Dendritic cell treated with granulocyte-macrophage colony-stimulating factor and Interleukin-4, amounts not matched to agents 40 ng/mL and 50 ng/mL, for 4 days (primary cell): ENCODE results near the gene GALNT17.

Experiments used
- H3K27ac Mint-ChIP-seq: one replicate; pipeline ENCODE4 v1.8.0; 2022; ENCODE audit warnings: mild to moderate bottlenecking, mixed read lengths
- H3K27me3 Mint-ChIP-seq: one replicate; pipeline ENCODE4 v1.8.0; 2022; ENCODE audit warnings: mild to moderate bottlenecking, mixed read lengths
- H3K36me3 Mint-ChIP-seq: one replicate; pipeline ENCODE4 v1.8.0; 2022; ENCODE audit warnings: low read depth, mixed read lengths
- H3K4me1 Mint-ChIP-seq: one replicate; pipeline ENCODE4 v1.8.0; 2022; ENCODE audit warnings: low read depth, mixed read lengths
- H3K4me3 Mint-ChIP-seq: one replicate; pipeline ENCODE4 v1.8.0; 2022; ENCODE audit warnings: mild to moderate bottlenecking, moderate library complexity, mixed read lengths
- H3K9me3 Mint-ChIP-seq: one replicate; pipeline ENCODE4 v1.8.0; 2022; ENCODE audit warnings: mixed read lengths
- intact Hi-C: fragments of 100-400 bp; cut with micrococcal nuclease; formaldehyde crosslinking; loops from one replicate; pipeline ENCODE4 v1.15.0; 2022

The GALNT17 gene

GRCh38 chr7:71363223-71363622 lies 231.3 kb downstream of the GALNT17 start:
- intact Hi-C loops = no loop called here
- Mint-ChIP-seq H3K36me3 (no peaks in the 10 kb centered on the region), H3K9me3 (peaks cover 54% of the 10 kb centered on the region), H3K27ac (no peak overlapping the region), H3K27me3 (no peaks in the 10 kb centered on the region), H3K4me1 (no peaks in the 10 kb centered on the region), H3K4me3 (no peak overlapping the region)

DNA sequence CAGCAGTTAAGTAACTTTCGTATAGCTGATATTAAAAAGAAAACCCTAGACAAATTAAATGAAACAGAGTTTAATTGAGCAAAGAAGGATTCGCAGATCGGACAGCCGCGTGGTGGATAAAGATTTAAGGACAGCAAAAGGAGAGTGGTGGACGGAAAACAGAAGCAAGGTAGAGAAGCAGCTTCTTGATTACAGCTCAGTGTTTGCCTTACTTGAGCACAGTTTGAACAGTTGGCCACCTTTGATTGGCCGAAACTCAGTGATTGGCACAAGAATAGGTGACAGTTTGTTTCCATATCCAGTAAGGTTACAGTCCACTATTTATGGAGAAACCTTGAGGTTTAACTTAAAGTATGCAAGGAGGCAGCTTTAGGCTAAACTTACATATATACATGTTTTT lies 231.7 kb downstream of the GALNT17 start:
- Mint-ChIP-seq H3K4me1 (no peaks in the 10 kb centered on the region), H3K9me3 (peaks cover 54% of the 10 kb centered on the region), H3K36me3 (no peaks in the 10 kb centered on the region), H3K4me3 (no peak overlapping the region), H3K27ac (no peak overlapping the region), H3K27me3 (no peaks in the 10 kb centered on the region)
- intact Hi-C loops = no loop called here

GRCh38 chr7:71364551-71364950 lies 232.6 kb downstream of the GALNT17 start:
- Mint-ChIP-seq H3K4me1 (no peaks in the 10 kb centered on the region), H3K4me3 (no peak overlapping the region), H3K27me3 (no peaks in the 10 kb centered on the region), H3K27ac (no peak overlapping the region), H3K36me3 (no peaks in the 10 kb centered on the region), H3K9me3 (peaks cover 54% of the 10 kb centered on the region)
- intact Hi-C loops = no loop called here

GRCh38 chr7:71372991-71373390 lies 241.0 kb downstream of the GALNT17 start:
- intact Hi-C loops = no loop called here
- no peaks in the 10 kb centered on the region for H3K27me3 Mint-ChIP-seq
- no peaks in the 10 kb centered on the region for H3K36me3 Mint-ChIP-seq
- H3K4me3 Mint-ChIP-seq = no peak overlapping the region
- no peaks in the 10 kb centered on the region for H3K4me1 Mint-ChIP-seq
- no peak overlapping the region for H3K27ac Mint-ChIP-seq
- H3K9me3 Mint-ChIP-seq = peaks cover 65% of the 10 kb centered on the region

- H3K36me3 Mint-ChIP-seq = no peaks in the 10 kb centered on the region
- H3K27me3 Mint-ChIP-seq = no peaks in the 10 kb centered on the region
- H3K9me3 Mint-ChIP-seq = peaks cover 81% of the 10 kb centered on the region
- no peak overlapping the region for H3K27ac Mint-ChIP-seq
- intact Hi-C loops = no loop called here
- H3K4me1 Mint-ChIP-seq = no peaks in the 10 kb centered on the region
- H3K4me3 Mint-ChIP-seq = no peak overlapping the region
Measured at GRCh38 chr7:71377062-71377461, 245.1 kb downstream of the GALNT17 start.

DNA sequence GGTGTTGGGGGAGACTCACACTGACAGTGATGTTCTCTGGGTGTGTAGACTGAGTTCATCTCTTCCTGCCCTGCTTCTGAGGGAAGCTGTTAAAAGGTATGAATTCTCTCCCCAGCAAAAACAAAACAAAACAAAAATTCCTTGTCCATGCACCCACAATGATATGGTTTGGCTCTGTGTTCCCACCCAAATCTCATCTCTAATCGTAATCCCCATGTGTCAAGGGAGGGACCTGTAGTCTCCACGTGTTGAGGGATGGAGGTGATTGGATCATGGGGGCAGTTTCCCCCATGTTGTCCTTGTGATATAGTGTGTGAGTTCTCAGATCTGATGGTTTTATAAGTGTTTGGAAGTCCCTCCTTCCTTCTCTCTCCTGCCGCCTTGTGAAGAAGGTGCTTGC lies 245.5 kb downstream of the GALNT17 start:
- intact Hi-C loops = no loop called here
- no peak overlapping the region for H3K4me3 Mint-ChIP-seq
- H3K9me3 Mint-ChIP-seq = peaks cover 85% of the 10 kb centered on the region
- H3K4me1 Mint-ChIP-seq = no peaks in the 10 kb centered on the region
- H3K27ac Mint-ChIP-seq = no peak overlapping the region
- no peaks in the 10 kb centered on the region for H3K27me3 Mint-ChIP-seq
- H3K36me3 Mint-ChIP-seq = no peaks in the 10 kb centered on the region

- no peaks in the 10 kb centered on the region for H3K27me3 Mint-ChIP-seq
- peaks cover 49% of the 10 kb centered on the region for H3K9me3 Mint-ChIP-seq
- H3K4me1 Mint-ChIP-seq = no peaks in the 10 kb centered on the region
- no peak overlapping the region for H3K27ac Mint-ChIP-seq
- H3K36me3 Mint-ChIP-seq = no peaks in the 10 kb centered on the region
- intact Hi-C loops = no loop called here
- H3K4me3 Mint-ChIP-seq = no peak overlapping the region
Measured at GRCh38 chr7:71384094-71384493, 252.2 kb downstream of the GALNT17 start.

- H3K36me3 Mint-ChIP-seq = no peaks in the 10 kb centered on the region
Measured at GRCh38 chr7:71385330-71385729, 253.4 kb downstream of the GALNT17 start.

DNA sequence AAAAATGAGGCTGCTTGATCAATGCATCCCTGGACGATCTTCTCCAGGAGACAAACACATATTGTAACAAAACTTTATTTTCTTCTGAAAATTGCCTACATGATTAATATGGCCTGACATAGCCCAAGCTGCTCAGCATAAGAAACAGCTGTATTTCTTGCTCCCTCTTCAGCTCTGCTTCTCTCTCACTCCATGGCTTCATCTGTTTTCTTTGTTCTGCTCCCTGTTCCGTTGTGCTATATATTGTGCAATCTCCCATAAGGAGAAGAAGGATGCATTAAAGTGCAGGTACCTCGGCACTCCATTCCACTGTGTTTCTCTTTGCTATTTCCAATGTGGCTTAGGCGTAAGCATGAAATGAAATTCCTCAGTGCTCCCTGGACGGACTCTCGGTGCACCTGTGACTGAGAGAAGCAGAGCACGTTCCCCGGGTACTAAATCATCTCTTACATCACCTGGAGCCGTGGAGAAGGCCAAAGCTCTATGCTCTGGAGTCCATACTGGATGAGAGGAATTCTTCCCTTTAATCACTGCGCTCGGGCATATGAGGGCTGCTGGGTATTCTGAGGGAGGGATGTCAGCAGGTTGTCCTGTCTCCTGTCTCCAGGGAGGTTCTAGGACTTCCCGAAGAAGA lies 254.3 kb downstream of the GALNT17 start:
- Mint-ChIP-seq H3K27ac (no peak overlapping the region), H3K4me1 (no peaks in the 10 kb centered on the region), H3K27me3 (no peaks in the 10 kb centered on the region), H3K4me3 (no peak overlapping the region), H3K9me3 (peaks cover 40% of the 10 kb centered on the region), H3K36me3 (no peaks in the 10 kb centered on the region)
- intact Hi-C loops = no loop called here

More at GRCh38 chr7:71385330-71385729, 253.4 kb downstream of the GALNT17 start:
- H3K9me3 Mint-ChIP-seq = peaks cover 40% of the 10 kb centered on the region
- H3K27ac Mint-ChIP-seq = no peak overlapping the region
- no peaks in the 10 kb centered on the region for H3K4me1 Mint-ChIP-seq
- no peak overlapping the region for H3K4me3 Mint-ChIP-seq
- intact Hi-C loops = no loop called here
- no peaks in the 10 kb centered on the region for H3K27me3 Mint-ChIP-seq

GRCh38 chr7:71388181-71388580 lies 256.2 kb downstream of the GALNT17 start:
- Mint-ChIP-seq H3K27ac (no peak overlapping the region), H3K36me3 (no peaks in the 10 kb centered on the region)

DNA sequence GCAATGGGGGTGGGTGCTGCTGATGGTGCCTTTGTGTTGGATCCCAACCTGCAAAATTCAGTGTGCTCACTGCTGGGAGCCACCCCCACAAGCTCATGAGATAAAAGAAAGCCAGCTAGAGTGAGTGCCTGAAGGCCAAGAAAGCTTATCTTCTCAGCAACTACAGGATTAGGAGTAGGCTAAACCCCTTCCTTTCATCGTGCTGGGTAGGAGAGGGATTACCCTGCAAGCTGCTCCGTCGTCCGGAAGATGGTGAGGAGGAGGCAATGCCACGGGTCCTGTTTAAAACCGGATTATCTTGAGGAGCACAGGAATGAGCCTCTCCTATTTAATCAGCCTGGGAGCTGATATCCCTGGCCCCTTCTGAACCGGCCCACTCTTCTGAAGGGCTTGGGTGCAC lies 258.0 kb downstream of the GALNT17 start:
- Mint-ChIP-seq H3K27ac (no peak overlapping the region), H3K4me1 (no peaks in the 10 kb centered on the region), H3K36me3 (no peaks in the 10 kb centered on the region), H3K9me3 (peaks cover 54% of the 10 kb centered on the region), H3K27me3 (no peaks in the 10 kb centered on the region), H3K4me3 (no peak overlapping the region)
- intact Hi-C loops = no loop called here

More at GRCh38 chr7:71388181-71388580, 256.2 kb downstream of the GALNT17 start:
- Mint-ChIP-seq H3K4me1 (no peaks in the 10 kb centered on the region), H3K9me3 (peaks cover 41% of the 10 kb centered on the region), H3K4me3 (no peak overlapping the region), H3K27me3 (no peaks in the 10 kb centered on the region)
- intact Hi-C loops = no loop called here

GRCh38 chr7:71393661-71394060 lies 261.7 kb downstream of the GALNT17 start:
- Mint-ChIP-seq H3K27me3 (no peaks in the 10 kb centered on the region), H3K27ac (no peak overlapping the region), H3K36me3 (no peaks in the 10 kb centered on the region), H3K4me1 (no peaks in the 10 kb centered on the region), H3K4me3 (no peak overlapping the region), H3K9me3 (peaks cover 56% of the 10 kb centered on the region)
- intact Hi-C loops = no loop called here

- Mint-ChIP-seq H3K27me3 (no peaks in the 10 kb centered on the region), H3K36me3 (no peaks in the 10 kb centered on the region), H3K4me1 (no peaks in the 10 kb centered on the region), H3K4me3 (no peak overlapping the region), H3K27ac (no peak overlapping the region), H3K9me3 (peaks cover 49% of the 10 kb centered on the region)
- intact Hi-C loops = no loop called here
Measured at GRCh38 chr7:71402684-71403083, 270.7 kb downstream of the GALNT17 start.

DNA sequence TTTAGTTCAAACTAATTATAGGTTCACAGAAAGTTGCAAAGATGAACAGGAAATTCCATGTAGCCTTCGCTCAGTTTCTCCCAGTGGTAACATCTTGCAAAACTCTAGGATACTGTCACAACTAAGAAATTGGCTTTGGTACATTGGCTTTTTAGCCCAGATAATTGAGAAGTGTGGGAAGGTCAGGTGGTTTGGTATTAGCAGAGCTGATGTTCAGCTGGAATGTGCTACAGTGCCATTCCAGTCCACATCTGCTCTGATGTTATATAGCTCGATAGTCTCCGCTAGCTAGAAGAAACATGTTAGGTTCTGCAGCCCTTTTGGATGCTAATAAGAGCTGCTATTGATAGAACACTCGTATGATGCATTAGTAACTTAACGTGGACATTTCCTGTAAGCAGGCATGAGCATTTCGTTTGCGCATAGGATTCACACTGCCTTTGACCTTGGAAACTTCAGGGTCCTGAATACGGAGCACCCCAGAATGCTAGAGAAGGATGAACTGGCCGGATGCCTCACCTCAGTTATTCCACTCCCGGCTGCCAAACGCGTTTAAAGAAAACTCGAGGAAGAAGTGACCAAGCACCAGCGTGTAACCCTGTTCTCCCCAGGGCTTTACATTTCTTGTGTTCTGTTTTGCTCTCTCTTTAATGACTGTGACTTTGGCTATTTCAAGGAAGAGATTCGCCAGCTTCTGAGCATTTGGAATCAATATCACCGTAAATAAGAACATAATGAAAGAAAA lies 271.4 kb downstream of the GALNT17 start:
- Mint-ChIP-seq H3K4me1 (no peaks in the 10 kb centered on the region), H3K27ac (no peak overlapping the region), H3K36me3 (no peaks in the 10 kb centered on the region), H3K27me3 (no peaks in the 10 kb centered on the region), H3K9me3 (peaks cover 49% of the 10 kb centered on the region), H3K4me3 (no peak overlapping the region)
- intact Hi-C loops = no loop called here
